CD4-positive, alpha-beta T cell treated with Interferon gamma for 1 hour (primary cell): ENCODE data around the gene STK35.

Experiments used
- DNase-seq: peaks from one replicate; pipeline ENCODE4 v3.0.0-alpha.2; 2020

The STK35 gene

DNA sequence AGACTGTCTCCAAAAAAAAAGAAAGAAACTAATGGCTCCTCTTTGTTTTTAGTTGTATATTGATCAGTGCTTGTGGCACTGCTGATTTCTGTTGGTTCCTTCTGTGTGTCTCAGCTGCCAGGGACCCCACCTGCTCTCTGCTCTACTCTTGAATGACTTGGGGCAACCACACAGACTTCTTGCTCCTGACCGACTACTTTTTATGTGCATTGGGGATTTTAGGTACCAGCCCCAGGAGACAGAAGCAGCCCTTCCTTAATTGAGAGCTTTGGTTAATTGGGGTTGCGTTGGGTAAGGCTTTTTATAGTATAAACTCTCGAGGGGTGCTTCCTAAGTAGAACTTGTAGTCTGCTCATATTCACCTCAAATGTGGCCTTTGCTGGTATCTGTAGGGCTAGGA, 6.9 kb downstream of the STK35 start:
- DNase-seq: no peak

DNA sequence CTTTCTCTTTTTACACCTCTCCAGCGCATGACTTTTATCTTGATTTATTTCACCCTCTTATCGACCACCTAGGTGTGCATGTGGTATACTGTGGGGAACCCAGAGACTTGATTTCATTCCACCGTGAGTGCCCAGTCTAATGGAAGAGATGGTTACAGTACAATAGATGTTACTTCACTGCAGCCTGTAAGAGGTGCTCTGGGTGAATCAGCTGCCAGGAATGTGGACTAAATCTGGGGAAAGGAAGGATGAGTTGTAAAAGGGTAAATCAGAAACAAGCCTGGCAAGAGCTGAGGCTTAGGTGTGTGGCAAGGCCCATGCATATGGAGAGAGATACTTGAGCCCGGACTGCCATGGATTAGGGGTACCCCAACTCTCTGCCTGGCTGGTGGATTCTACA, 7.4 kb downstream of the STK35 start:
- DNase-seq: no peak

DNA sequence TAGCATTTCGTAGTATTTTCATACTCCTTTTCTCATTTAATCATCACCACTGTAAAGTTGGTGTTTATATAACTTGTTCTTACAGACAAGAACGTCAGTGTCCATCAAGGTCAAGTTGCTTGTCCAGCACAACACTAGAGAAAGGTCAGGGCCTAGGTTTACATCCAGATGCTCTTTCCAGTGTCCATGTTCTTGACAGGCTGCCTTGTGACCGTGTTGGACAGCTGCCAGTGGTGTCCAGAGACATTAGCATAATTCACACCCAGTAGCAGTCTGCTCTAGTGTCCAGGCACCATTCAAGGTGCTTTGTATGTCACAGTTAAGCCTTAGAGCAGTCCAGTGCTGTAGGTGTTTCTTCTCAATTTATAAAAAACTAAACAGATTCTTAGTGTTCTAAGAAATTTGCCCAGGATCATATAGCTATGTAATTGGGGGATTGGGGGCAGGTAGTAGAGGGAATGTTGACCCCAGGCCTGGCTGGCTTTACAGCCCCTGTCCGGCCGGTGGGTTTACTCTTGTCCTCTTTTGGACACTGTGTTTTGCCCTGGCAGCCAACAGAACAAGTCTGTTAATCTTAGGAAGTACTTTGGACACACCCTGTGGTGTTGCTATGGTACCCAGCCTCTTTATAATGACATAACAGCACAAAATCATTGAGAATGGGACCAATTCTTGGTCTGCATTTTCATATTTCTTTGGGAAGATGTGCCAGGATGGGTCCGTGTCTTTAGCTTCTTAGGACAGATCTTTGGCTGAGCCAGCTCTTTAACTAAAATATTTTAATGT, 8.0 kb downstream of the STK35 start:
- no peak for DNase-seq

DNA sequence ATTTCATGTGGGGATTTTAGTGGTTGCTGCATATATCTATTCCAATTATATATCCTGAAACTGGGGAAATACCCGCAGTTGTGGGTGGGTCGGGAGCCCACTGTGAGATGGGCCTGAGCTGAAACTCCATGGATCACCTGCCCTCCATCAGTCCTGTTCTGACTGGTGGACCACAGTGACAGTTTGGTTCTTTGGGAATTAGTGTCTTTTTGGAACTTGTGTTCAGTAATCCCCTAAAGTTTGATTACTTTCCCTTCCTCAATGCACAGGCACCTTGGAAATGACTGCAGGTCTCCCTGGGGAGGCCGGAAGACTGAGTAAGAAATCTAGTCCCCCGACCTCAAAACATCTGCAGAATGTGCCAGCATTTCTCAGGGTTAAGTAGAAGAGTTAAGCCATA, 11.3 kb downstream of the STK35 start:
- no peak for DNase-seq

DNA sequence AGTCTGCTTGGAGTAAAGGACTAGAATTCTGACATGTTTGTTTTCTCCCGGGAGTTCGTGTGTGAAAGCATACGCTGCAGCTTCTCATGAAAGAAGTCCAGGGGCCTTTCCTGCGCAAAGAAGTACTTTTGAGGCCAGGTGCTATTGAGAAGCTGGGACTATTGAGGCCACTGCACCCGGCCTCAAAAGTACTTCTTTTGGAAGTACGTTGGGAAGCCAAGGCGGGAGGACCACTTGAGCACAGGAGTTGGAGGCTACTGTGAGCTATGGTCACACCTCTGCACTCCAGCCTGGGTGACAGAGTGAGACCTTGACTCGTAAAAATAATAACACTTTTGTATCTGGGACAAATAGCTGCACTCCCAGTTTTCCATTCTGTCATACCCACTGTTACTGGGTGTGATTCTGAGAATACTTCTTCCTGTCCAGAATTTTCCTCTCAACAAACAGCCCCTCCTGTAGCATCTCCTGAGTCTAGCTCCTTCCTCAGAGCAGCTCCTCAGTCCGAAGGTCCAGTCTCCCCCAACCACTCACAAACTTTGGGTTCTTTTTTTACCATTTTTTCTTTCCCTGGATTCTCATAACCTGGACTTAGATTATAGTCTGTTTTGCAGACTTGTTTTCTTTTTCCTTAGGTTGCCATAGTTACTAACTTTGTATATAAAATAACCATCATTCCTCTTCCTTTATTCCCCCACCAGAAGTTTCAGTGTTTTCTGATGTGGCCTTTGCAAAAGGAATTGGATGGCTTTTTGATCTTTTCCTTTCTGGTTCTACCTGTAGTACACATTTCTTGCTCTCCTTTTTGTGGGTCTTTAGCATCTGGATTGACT, 12.7 kb downstream of the STK35 start:
- no peak for DNase-seq

DNA sequence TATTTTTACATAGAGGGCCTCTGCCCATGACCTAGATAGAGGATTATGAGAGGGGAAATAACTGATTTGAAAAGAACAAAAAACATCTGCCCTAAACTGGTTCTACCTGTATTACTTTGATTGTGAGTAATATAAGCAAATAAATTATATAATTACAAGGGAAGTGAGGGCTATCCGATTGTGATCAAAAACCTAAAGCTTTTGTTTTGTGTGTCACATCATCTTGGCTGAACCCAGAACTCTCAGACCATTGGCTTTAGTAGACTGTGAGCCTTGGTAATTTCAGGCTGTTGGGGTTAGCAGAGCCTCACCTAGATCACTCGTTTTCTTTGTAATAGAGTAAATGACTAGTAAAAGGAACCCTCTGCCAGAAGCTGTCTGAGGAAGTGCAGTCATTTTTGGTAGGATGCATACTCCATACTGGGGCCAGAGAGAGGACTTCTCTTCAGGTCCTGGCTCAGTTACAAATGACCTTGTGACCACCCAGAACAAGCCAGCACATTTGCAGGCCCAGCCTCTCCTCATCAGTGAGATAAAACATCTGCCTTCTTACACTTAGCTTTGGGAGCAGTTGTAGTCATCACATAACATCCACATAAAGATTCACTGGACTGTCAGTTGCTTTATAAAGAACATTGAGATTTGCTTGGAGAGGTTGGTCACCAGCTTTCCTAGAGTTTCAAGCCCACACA, 13.5 kb downstream of the STK35 start:
- no peak for DNase-seq

DNA sequence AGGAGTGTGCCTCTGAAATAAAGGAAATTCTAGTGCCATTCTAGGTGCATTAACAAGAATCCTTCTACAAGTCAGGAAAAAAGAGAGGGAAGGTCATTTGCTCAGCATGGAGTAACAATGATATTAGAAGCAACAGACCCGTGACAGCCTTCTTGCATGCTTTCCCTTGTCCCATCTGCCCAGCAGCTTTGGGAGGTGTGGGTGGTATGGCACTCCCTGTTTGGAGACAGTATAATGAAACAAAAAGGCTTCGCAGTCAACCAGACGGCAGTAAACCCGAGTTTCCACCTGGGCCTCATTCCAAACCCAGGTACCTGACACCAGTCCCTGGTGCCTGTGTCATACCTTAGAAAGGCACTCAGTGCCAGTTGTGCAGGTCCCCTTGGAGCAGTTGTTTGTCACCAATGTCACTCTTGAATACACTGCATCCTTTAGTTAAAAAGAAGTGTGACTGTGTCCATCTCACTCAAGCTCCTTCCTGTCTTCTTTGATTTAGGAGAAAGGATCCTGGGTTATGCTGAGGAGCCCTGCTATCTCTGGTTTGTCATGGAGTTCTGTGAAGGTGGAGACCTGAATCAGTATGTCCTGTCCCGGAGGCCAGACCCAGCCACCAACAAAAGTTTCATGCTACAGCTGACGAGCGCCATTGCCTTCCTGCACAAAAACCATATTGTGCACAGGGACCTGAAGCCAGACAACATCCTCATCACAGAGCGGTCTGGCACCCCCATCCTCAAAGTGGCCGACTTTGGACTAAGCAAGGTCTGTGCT, 14.7 kb downstream of the STK35 start:
- no peak for DNase-seq

DNA sequence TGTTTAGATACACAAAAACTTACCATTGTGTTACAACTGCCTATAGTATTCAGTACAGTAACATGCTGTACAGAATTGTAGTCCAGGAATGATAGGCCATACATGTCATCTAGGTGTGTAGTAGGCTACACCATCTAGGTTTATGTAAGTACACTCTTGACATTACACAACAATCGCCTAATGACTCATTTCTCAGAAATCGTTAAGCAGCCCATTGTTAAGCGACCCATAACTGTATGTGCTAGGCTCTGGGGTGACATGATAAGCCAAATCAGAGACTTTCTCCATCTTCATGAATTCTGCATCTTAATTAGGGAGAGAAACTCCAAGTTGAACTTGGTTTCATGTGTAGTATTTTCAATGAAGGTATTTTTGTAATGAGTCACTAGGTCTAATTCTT, 17.2 kb downstream of the STK35 start:
- DNase-seq: no peak

DNA sequence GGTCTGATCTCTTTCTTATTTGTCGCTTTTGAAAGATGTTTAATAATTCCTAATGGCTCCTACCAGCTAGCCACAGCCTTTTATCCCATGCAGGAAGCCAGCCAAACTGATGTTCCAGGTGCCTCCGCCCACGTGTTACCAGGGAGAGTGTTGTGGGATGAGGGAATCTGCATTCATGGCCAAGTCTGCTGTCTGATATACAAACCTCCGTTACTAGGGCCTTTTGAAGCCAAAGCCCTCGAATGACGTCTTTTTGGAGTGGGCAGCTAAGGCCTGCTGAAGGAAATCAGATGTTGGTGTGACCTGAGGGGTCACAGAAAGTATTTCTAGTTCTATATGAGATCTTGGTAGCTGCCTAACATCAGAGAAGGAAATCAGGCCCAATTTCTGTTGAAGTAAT, 21.3 kb downstream of the STK35 start:
- no peak for DNase-seq

DNA sequence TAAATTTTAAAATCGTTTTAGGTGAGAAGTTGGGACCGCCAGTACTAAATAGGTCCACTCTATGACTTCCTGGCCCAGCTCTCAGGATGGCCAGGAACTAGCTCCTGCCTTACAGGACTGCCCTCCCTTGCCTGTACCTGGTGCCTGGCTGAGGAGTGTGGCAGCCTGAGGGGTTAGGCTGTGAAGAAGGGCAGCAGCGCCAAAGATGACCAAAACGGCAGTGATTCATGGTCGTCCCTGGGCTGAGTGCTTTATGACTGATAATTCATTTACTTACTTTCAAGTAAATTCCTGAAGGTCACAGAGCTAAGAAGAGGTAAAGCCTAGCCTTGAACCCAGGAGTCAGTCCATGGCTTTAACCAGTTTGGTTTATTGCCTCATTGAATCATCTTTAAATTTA, 22.1 kb downstream of the STK35 start:
- no peak for DNase-seq

DNA sequence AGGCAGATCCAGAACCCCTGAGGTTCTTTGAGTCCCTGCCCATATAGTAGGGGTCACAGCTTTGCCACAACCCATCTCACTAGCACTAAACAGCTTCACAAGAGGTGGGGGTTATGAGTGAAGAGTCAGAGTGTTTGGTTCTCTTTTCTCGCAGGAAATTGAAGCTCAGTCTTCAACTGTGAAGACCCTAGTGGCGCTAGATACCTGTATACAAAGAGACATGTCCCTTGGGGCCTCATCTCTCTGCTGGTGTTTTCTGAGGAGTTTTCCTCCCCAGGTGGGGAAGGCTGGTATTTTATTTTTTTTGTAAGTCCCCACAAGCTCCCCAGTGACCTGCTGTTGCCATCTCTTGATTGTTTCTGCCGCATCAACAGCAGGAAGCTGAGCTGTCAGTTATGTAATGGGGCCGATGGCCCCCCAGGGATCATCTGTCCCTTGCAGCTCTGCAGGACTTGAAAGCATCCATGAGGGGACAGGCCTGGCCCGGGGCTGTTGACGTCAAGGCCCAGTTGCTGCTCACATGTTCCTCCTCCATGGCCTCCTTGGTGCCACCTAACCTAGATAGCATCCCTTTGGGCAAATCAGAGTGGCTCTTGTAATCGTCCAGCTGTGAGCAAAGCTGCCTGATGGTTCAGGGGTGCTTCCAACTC, 23.1 kb downstream of the STK35 start:
- DNase-seq: no peak

DNA sequence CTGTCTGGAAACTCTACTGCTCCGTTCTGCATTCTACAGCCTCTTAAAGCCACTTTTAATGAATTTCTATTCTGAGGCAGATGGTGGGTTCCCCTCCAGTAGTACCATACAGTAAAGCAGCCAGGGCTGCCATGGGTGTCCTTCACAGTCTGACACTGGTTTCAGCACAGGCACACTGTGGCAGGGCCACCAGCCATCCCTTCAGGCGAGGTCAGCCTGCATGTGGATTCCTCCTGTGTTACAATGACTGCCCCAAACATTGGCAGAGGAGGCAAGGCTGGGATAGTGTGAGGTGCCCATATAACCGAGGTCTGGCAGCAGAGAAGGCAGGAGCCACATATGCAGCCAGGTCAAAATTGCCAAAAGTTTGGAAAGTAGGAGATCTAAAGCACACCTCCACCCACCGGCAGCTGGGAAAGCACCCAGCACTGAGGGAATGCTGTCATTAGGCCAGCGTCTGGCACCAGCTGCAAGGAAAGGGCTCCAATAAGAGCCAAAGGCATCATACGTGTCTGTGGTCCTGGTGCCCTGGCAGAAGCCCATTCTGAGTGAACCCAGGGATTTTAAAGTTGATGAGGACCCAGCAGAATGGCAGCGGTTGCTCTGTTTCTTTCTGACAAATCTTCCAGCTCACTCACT, 24.0 kb downstream of the STK35 start:
- no peak for DNase-seq

DNA sequence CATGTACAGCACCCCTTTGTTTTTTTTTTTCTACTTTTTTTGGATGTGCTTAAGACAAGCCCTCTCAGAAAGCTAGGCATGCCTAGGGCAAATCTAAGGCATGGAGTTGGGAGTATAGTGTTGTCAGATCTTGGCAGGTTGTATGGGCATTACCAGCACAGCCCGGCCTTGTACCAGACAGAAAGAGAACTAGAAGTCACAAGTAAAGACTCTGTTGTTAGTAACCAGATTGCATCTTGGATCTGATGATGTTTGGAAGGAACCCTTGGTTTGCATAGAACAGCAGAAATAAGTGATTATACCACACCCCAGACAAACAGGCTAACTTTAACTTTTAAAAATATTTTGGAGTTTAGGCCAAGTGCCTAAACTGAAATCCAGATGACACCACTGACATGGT, 25.6 kb downstream of the STK35 start:
- no peak for DNase-seq

DNA sequence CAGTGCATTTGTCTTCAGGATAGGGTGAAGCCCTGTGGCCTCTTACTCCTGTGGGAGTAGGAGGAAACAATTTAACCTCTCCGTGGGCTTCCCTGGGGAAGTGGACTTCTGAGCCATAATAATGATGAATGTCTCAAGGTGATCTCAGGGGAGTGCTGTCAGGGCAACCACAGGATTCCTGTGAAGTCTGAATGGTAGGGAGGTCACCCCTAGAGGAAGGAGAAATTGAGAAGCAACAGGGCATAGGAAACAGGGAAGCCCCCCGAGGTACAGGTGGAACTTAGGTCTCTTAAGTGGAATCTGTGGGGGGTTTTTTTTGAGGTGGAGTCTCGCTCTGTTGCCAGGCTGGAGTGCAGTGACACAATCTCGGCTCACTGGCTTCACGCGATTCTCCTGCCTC, 26.9 kb downstream of the STK35 start:
- no peak for DNase-seq

DNA sequence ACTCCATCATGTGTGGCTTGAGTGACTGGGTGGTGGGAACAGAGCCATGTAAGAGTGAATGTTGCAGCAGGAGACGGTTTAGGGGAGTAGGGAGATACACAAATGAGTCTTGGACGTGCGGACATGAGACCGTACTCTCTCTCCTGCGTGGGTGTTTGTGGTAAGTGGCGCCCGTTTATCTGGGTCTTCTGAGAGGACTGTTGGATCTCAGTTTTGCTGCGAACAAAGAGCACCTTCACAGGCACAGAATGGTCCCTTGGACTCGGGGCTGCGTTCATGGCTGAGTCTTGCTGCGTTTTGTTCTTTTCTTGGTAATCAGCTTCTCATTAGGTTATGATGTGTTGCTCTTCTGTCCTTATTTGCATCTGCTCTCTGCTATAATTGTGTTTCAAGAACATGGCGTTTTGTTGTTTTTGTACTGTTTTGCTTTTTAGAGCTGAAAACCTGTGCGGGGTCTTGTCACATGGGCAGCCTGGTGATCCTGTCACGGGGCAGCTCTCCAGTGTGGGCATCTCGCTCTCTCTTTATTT, 28.5 kb downstream of the STK35 start:
- DNase-seq: no peak

DNA sequence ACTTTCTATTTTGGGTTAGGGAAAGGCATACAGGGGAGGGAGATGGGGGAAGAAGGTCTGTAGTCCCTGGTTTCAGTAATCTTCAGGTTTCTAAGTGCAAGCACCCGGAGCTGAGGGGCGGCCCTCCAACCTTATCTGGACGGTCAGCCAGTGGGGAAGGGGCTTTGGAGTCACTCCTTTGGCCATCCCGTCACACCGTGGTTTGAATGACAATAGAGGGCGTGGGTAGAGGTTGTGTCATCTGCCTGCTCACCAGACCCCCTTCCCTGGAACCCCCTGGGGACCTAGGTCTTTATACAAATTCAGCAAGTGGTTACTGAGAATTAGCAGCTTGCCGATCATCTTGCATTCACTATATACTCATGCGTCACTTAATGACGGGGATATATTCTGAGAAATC, 29.1 kb downstream of the STK35 start:
- DNase-seq: no peak

DNA sequence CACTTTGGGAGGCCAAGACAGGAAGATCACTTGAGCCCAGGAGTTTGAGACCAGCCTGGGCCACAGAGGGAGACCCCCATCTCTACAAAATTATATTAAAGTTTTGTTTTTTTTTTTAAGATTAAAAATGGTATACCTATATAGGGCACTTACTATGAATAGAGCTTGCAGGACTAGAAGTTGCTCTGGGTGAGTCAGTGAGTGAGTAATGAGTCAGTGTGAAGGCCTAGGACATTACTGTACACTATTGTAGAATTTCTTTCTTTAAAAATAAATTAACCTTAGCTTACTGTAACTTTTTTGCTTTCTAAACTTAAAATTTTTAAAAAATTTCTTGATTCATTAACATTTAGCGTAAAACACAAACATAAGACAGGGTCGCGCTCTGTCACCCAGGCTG, 29.7 kb downstream of the STK35 start:
- no peak for DNase-seq

DNA sequence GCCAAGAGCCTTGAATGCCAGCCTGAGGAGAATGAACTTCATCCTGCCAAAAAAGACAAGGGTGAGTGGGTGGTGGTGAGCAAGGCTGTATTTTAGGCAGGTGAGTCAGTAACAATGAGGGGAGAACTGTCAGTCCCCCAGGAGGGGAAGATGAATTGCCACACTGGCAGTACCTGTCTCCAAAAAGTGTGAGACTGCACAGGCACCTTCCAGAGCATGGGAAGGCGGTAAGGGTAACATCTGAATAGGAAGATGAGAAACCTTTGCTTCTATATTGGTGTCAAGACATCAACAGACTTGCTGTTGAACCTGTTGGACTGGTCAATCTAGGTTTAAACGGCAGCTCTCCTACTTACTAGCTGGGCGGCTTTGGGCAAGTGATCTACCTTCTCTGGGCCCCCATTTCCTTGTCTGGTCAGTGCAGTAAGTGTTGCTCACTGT, 30.9 kb downstream of the STK35 start:
- DNase-seq: no peak

DNA sequence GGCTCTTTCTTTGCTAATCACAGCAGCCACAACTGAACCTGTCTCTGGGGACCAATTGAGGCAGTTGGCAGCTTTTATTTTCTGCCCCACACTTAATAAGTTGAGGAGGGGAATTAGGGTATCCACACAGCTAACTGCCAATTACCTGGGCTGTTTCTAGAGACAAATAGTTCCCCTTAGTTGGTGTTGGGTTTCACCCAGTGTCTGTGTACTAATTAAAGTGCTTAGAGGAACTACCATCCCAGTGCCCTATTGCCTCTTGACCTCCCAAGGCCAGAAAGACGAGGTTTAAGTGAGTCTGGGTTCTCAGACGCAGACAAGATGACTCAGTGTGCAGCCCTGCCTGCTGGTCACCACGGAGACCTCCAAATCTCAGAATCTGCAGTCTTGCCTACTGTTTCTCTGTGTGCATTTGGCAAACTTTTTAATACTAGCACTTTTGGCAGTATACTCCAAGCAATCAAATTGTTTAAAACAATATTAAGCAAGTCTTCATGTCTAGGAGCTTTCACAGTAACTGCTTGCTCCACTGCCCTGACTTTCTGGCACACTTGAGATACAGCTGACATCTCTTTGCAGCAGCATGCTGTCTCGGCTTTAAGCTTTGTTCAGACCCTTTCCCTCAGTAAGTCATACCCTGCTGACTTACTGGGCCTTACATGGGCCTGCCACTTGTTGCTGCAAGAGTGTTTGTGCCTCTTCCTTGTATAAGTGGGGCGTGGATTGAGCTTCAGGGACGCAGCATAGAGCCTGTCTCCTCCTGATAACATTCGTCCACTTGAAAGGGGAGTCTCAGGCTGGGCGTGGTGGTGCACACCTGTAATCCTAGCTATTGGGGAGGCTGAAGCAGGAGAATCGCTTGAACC, 31.9 kb downstream of the STK35 start:
- DNase-seq: no peak

DNA sequence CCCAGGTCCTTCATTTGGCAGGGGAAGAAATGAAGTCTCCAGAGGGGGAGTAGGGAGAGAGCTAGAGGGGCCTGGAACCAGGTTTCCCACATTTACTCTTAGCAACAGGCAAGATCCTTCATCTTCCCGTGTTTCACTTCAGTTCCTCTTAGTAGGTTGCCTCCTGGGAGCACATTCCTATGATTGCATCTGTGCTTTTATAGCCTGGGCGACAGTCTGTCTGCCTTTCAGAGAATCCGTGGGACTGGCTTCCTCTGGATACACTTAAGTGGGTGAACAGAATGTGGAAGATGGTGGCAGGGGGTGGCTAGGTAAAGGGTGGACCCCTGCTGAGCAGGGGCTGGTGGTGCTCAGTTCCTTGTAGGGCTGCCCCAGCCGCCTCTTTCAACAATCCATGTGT, 33.4 kb downstream of the STK35 start:
- no peak for DNase-seq

DNA sequence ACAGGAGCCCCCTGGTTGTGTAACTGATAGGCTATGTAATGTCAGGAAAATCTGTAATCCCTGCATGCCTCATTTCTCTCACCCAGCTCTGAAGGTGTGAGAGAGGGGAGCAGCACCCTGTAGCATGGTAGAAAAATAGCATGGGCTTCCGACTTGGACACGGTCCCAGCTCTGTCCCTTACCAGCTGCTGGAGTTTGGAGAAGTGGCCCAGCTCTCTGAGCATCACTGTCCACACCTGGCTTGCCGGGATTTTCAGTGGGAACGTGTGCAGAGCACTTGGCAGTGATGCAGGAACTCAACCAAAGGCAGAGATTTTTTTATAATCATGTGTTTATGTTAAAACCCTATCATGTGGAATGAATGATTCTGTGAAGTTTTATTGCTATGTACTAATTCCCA, 34.6 kb downstream of the STK35 start:
- no peak for DNase-seq
